Measurements from ENCODE around the gene LENG8. TPM values are rescaled to one million over a fixed set of nuclear protein-coding genes. Genes with fewer than 3 reads are reported as not detected.

Gene LENG8
- total RNA-seq, 1 experiment from 2014 or later: 267 TPM

DNA sequence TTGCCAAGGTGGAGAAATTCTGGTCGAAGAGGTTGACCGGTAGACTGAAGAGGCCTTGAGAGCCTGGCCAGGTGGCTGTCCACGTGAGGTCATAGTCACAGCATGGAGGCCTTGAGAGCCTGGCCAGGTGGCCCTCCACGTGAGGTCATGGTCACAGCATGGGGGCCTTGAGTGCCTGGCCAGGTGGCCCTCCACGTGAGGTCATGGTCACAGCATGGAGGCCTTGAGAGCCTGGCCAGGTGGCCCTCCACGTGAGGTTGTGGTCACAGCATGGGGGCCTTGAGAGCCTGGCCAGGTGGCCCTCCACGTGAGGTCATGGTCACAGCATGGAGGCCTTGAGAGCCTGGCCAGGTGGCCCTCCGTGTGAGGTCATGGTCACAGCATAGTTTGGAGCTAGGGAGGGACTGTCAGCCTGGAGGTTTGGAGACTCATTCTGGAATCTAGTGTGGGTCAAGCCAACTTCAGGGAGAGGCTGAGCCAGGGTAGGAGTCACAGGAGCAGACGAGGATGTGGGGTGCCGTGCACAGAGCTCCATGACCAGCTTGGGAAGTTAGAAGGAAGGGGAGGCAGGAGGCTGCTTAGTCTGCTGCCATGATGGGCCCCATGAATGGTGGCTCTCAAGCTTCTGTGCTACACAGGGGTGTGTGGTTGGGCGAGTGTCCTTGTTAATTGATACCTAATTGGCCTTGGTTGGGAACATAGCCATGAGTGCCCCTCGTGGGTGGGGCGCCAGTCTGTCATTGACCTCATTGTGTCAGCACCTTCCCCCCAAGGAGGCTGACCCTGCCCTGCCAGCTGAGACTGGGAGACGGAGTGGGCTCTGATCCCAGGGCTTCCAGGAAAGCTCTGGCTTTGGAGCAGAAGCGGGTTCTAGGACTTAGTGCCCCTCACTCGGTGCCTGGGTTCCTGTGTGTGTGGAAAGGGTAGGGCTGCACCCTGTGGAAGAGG lies 10.6 kb downstream of the LENG8 start:
- Mint-ChIP-seq H3K4me3 (ENCODE audit: low read depth, unreplicated experiment) (no peak overlapping the region), H3K4me1 (ENCODE audit: low read depth, unreplicated experiment) (peaks cover 39% of the 10 kb centered on the region), H3K36me3 (ENCODE audit: insufficient read depth, unreplicated experiment) (peaks cover 96% of the 10 kb centered on the region), H3K9me3 (ENCODE audit: low read depth, unreplicated experiment) (no peaks in the 10 kb centered on the region), H3K27me3 (ENCODE audit: unreplicated experiment) (no peaks in the 10 kb centered on the region), H3K27ac (ENCODE audit: unreplicated experiment) (peak overlapping the region; percentile 12)
- CTCF ChIA-PET: no interaction called here
- DNase-seq: no peak
- BruUV-seq (replicated peaks): no TSS peak
- intact Hi-C loops (cut with micrococcal nuclease; ENCODE audit: unreplicated experiment): no loop called here
- TF ChIP-seq, protein P1, sequence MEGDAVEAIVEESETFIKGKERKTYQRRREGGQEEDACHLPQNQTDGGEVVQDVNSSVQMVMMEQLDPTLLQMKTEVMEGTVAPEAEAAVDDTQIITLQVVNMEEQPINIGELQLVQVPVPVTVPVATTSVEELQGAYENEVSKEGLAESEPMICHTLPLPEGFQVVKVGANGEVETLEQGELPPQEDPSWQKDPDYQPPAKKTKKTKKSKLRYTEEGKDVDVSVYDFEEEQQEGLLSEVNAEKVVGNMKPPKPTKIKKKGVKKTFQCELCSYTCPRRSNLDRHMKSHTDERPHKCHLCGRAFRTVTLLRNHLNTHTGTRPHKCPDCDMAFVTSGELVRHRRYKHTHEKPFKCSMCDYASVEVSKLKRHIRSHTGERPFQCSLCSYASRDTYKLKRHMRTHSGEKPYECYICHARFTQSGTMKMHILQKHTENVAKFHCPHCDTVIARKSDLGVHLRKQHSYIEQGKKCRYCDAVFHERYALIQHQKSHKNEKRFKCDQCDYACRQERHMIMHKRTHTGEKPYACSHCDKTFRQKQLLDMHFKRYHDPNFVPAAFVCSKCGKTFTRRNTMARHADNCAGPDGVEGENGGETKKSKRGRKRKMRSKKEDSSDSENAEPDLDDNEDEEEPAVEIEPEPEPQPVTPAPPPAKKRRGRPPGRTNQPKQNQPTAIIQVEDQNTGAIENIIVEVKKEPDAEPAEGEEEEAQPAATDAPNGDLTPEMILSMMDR (IDR thresholded peaks at IDR 0.05; ENCODE audit: unreplicated experiment): no peak

DNA sequence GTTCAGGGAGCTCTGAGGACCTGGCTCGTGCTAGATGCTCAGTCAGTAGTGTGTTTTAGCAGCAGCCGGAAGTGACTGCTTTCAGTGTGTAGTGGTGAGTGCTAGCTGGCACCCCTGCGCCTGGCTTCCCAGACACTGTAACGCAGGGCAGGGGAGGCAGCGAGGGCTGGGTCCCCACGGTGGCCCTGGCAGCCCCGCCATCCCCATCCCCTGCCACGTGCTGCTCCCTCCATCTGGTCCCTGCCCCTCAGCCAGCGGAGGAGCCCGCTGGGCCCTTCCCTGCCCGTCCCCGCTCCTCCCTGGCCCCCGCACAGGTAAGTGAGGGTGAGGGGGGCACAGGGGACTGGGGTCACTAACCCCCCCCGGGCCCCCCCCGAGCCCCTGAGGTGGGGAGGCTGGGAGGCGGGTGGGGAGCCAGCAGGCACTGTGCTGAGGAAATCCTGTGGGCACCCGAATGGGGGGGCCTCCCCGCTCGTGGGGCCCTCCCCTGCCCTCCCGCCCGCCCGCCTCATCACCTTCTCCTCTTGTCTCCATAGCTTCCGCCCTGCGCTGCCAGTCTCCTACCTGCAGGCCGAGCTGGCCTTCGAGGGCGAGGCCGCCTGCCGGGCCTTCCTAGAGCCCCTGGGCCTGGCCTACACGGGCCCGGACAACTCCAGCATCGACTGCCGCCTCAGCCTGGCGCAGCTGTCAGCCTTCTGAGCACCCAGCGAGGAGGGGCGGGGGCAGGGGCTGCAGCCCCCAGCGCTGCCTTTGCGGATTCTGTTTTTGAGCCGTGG lies 11.4 kb downstream of the LENG8 start:
- CTCF ChIA-PET: no interaction called here
- Mint-ChIP-seq H3K27ac (ENCODE audit: unreplicated experiment) (peak overlapping the region; percentile 99), H3K27me3 (ENCODE audit: unreplicated experiment) (no peaks in the 10 kb centered on the region), H3K36me3 (ENCODE audit: insufficient read depth, unreplicated experiment) (peaks cover 92% of the 10 kb centered on the region), H3K4me1 (ENCODE audit: low read depth, unreplicated experiment) (peaks cover 39% of the 10 kb centered on the region), H3K9me3 (ENCODE audit: low read depth, unreplicated experiment) (no peaks in the 10 kb centered on the region), H3K4me3 (ENCODE audit: low read depth, unreplicated experiment) (peak overlapping the region; percentile 72)
- intact Hi-C loops (cut with micrococcal nuclease; ENCODE audit: unreplicated experiment): no loop called here
- no TSS peak for BruUV-seq (replicated peaks)
- TF ChIP-seq, protein P1 (IDR thresholded peaks at IDR 0.05; ENCODE audit: unreplicated experiment): no peak
- no peak for DNase-seq

DNA sequence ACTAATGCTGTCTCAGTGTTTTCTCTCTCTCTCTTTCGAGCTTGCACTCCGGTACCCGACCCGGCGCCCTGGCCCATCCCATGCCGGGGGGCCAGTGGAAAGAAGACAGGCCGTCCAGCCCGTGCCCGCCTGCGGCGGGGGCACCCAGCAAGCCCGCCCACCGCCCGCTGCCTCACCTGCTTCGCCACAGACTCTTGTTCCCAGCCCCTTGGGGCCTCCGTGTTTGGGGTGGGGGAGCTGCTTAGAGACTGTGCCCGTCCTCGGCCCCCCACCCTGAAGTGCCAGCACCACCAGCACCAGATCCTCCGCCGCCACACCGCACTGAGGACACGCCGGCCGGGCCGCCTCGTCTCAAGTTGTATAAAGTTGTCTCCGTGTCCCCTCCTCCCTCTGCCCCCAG lies 12.2 kb downstream of the LENG8 start:
- Mint-ChIP-seq H3K4me3 (ENCODE audit: low read depth, unreplicated experiment) (peak overlapping the region; percentile 72), H3K4me1 (ENCODE audit: low read depth, unreplicated experiment) (peaks cover 39% of the 10 kb centered on the region), H3K9me3 (ENCODE audit: low read depth, unreplicated experiment) (no peaks in the 10 kb centered on the region), H3K27ac (ENCODE audit: unreplicated experiment) (peak overlapping the region; percentile 99), H3K36me3 (ENCODE audit: insufficient read depth, unreplicated experiment) (peaks cover 86% of the 10 kb centered on the region), H3K27me3 (ENCODE audit: unreplicated experiment) (no peaks in the 10 kb centered on the region)
- TSS peak; percentile 32 for BruUV-seq (replicated peaks)
- TF ChIP-seq, protein P1 (IDR thresholded peaks at IDR 0.05; ENCODE audit: unreplicated experiment): no peak
- intact Hi-C loops (cut with micrococcal nuclease; ENCODE audit: unreplicated experiment): no loop called here
- CTCF ChIA-PET: interaction anchor here (1.1 kb wide), 1 partner anchor 41 kb away, joined by 3 read pairs; no protein-coding TSS in a partner anchor
- DNase-seq: no peak

DNA sequence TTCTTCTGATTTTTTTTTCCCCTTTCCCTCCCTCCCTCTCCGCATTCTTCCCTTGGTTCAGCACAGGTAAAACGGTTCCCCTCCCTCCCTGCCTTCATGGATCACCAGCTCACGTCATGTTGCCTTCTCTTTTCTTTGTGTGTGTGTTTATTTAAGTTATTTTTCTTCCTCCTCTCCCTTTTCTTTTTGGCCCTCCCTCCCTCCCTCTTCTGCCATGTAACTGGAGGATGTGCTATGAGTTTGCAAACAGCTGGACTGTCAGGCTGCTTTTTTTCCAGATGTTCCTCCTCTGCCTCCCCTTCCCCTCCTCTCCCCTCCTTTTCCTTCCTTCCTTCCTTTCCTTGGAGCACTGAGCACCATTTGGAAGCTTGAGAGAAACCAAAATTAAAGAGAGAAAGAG lies 12.6 kb downstream of the LENG8 start:
- peaks cover 39% of the 10 kb centered on the region for H3K4me1 Mint-ChIP-seq (ENCODE audit: low read depth, unreplicated experiment)
- CTCF ChIA-PET: interaction anchor here (1.1 kb wide), 1 partner anchor 41 kb away, joined by 3 read pairs; no protein-coding TSS in a partner anchor
- DNase-seq: no peak
- H3K36me3 Mint-ChIP-seq (ENCODE audit: insufficient read depth, unreplicated experiment): peaks cover 82% of the 10 kb centered on the region
- TF ChIP-seq, protein P1 (IDR thresholded peaks at IDR 0.05; ENCODE audit: unreplicated experiment): no peak
- no peaks in the 10 kb centered on the region for H3K27me3 Mint-ChIP-seq (ENCODE audit: unreplicated experiment)
- intact Hi-C loops (cut with micrococcal nuclease; ENCODE audit: unreplicated experiment): loop anchor here (2.0 kb wide), 1 partner anchor 13 kb away; the partner anchor contains the start of gene LENG8
- BruUV-seq (replicated peaks): no TSS peak
- peak overlapping the region; percentile 72 for H3K4me3 Mint-ChIP-seq (ENCODE audit: low read depth, unreplicated experiment)
- H3K27ac Mint-ChIP-seq (ENCODE audit: unreplicated experiment): peak overlapping the region; percentile 99
- H3K9me3 Mint-ChIP-seq (ENCODE audit: low read depth, unreplicated experiment): no peaks in the 10 kb centered on the region

Measured in Calu3 (cell line).